T47D (cell line): ENCODE measurements around the gene HSPG2.
A peak's percentile ranks its signal among the peaks of the same experiment; 100 is the strongest.
"Not testable (repeated sequence)": the region's sequence is repeated elsewhere in the genome, so short reads cannot be mapped to it uniquely, and the experiment has no call there.

Experiments
- DNase-seq, 2 experiments: peaks; one replicate each; pipeline versions ENCODE4 v3.0.0 to v3.0.0-alpha.2; 2011 to 2012; ENCODE audit warnings: low read depth in 1 of 2, low spot score in 1 of 2
- JUND ChIP-seq: IDR thresholded peaks from 2 replicates; pipeline ENCODE4 v1.6.1; 2012; ENCODE audit warnings: low read depth
- in situ Hi-C: cut with HindIII; loops from 2 replicates; pipeline ENCODE4 v1.10.0; 2016; ENCODE audit warnings: low sequenced_read_pairs, low pct_unique_long_range_greater_than_20kb

HSPG2 gene

DNA sequence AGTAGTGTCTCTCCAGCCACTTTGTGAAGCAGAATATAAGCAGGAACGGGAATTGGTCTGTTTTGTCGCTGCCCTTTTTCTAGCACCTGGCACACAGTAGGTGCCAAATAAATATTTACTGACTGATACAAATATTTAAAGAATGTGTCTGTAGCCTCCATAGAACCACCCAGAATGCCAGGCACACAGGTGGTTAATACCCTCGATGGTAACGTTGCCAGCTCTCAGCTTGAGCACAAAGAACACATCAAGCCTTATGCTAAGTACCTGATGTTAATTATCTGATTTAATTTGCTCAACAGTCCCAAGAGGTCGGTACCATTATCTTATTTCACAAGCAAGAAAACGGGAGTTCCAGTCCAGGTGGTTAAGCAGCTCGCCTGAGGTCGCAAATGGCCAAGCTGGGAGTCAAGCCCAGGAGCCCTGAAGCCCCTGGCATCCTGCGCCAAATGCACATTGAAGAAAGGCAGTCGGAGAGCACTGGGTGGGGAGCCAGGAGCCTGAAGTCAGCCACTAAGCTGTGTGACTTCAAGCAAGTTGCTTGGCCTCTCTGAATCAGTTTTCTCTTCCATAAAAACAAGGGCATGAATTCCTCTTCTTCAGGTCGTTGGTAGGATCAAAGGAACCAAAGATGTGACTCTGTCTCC lies 26.4 kb downstream of the HSPG2 start:
- DNase-seq, result peak in 1 of 2 experiments; percentile 51
- in situ Hi-C loops, result no loop called here
- TF ChIP-seq JUND, result no peak

DNA sequence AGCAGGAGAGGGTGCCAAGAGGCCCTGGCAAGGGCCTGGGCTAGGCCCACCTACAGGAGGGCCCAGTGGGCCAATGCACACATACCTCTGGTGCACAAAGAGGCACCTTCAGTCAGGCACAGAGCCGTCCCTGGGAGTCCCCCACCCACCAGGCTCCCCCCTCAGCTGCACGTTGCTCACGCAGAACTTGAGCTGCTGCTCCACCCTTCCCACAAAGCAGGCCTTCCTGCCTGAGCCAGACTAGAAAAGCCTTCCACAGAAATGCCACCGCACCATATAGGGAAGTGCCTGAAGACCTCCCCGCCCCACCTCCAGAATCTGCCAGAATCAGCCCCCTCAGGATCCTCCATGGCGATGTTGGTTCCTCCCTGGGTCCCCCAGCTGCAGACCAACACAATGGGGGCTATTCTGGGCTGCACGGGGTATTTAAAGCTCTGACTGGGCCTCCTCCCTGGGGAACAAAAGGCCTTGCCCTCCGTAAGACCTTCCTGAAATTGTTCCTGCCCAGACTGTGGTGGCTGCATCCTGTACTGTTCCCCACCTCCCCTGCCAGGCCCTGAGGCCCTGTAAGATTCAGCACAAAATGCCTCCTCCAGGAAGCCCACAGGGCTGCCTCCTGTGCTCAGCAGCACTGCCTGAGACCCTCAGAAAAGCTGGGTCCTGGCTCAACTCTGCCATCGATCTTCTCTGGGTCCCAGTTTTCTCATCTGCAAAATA lies 27.2 kb downstream of the HSPG2 start:
- DNase-seq, result no peak
- in situ Hi-C loops, result no loop called here
- TF ChIP-seq JUND, result no peak

DNA sequence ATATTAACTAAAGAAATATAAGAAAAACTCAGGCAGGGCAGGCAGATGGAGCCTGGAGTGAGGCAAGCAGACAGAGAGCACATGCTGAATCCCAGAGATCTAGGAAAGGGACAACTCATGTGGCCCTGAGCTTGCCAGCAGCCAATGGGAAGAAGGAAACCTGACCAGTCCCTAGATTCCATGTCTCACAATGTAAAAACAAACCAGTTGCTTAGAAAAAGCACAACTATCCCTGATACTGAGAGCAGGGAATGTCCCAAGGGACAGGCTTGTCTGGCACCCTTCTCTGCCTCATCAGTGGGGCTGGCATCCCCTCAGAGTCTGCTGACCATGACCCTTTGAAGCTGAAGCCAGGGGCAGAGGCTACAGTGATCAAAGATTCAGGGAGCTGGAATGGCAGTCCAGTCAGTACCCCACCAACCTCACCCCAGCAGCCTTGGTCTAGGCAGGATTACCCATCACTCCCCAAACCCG lies 27.8 kb downstream of the HSPG2 start:
- no peak for TF ChIP-seq JUND
- no peak for DNase-seq
- in situ Hi-C loops, result no loop called here

DNA sequence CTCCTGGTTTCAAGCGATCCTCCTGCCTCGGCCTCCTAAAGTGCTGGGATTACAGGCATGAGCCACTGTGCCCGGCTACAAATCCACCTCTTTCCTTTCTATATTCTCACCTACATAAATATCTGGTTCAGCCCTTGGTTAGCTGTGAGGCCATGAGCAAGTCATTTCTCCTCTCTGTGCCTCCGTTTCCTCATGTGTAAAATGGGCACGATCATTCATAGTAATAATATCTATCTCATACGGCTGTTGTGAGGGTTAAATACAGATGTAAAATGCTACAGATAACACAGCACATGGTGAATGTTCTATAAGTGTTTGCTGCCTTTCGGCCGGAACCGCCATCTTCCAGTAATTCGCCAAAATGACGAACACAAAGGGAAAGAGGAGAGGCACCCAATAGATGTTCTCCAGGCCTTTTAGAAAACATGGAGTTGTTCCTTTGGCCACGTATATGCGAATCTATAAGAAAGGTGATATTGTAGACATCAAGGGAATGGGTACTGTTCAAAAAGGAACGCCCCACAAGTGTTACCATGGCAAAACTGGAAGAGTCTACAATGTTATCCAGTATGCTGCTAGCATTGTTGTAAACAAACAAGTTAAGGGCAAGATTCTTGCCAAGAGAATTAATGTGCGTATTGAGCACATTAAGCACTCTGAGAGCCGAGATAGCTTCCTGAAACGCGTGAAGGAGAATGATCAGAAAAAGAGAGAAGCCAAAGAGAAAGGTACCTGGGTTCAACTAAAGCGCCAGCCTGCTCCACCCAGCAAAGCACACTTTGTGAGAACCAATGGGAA lies 29.2 kb downstream of the HSPG2 start:
- in situ Hi-C loops, DNase-seq: not testable (repeated sequence)

DNA sequence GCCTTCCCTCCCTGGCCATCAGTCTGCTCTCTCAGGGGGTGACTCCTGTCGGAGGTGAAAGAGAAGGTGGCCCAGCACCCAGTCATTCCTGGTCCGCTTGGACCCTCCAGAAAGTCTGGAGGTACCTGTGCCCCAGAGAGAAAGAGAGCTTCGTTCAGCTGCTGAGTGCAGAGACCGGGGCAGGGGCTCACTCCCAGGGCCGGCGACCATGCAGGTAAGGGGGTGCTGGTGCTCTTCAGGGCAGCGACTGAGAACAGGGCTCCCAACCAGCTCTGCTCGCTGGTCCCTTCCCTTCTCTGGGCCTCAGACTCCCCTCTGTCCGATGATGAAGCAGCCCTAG lies 30.1 kb downstream of the HSPG2 start:
- in situ Hi-C loops, result no loop called here
- no peak for TF ChIP-seq JUND
- no peak for DNase-seq

DNA sequence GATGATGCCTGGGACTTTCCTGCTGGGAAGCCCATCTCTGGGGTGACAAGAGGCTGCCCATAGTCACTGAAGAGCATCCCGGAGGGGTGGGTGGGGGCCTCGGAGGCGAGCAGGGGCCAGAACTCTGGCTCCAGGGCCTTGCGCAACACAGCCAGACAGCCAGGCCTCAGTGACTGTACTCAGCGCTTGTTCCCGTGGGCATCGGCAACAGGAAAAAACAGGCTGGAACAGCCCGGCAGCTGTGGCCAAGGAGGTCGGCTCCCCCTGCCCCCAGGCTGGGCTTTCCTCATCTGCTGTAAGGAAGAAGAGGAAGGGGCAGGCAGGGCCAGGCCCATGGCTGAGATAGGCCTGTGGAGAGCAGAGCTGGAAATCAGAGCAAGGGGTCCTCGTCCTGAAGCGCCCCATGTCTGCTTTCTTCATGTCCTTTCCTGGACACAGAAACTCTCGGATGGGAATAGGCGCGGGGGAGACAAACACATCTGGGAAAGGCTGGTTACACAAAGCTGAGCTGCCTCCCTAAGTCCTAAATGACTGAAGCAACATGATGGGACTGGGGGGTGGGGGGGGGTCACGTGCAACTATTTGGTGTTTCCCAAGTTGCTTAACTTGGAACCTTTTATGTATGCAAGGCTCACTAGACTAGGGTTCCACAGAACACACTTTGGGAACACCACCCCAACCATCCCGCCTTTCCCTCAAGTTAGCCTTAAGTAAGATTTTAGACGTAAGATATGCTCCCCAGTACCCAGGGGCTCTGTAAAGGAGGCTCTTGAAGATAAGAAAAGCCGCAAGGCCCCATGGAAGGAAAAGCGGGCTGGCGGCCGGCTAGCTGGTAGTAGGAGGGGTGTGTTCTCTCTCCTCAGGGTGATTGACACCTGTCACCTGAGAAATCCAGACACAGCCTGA lies 30.7 kb downstream of the HSPG2 start:
- in situ Hi-C loops, result no loop called here
- DNase-seq, result no peak
- no peak for TF ChIP-seq JUND

DNA sequence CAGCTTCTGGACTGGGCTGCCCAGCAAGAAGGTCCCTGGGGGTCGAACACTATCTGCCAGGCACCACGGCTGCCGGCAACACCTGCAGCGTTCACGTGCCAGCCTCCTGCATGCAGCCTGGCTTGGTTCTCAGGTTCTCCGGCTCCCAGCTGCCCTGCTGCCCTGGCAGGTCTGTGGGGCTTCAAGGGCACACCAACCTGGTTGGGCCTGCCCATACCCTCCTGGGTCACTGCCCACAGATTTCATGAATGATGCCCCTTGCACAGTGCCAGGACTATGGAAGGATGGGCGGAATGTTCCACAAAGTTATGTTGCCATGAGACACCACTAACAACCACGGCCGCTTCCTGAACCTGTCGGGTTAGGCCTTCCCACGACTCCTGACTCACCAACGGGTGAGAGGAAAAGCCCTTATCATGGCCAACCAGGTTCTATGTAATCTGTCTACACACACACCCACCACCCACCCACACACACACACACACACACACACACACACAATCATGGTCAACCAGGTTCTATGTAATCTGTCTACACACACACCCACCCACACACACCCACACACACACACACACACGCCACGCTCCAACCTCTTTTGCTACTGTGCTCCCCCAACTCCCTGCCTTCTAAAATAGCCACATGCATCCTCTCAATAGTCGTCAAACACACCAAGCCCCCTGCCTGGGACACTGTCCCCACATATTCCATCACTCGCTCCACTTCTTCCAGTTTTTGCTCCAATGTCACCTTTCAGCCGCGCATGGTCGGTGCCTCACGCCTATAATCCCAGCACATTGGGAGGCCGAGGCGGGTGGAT lies 32.2 kb downstream of the HSPG2 start:
- in situ Hi-C loops, result no loop called here
- no peak for TF ChIP-seq JUND
- DNase-seq, result peak in 1 of 2 experiments; percentile 63

DNA sequence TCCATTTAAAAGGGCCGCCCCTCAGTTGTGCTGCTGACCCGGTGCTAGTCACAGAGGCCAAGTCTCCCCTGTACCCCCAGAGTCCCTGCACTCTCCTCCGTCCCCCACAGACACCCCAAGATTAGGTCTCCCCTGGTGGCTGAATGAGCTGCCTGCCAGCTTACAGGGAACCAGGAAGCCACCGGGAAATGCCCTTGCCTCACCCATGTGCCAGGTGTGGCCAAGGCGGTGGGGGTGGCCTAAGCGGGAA lies 32.7 kb downstream of the HSPG2 start:
- DNase-seq, result no peak
- no peak for TF ChIP-seq JUND
- in situ Hi-C loops, result no loop called here

DNA sequence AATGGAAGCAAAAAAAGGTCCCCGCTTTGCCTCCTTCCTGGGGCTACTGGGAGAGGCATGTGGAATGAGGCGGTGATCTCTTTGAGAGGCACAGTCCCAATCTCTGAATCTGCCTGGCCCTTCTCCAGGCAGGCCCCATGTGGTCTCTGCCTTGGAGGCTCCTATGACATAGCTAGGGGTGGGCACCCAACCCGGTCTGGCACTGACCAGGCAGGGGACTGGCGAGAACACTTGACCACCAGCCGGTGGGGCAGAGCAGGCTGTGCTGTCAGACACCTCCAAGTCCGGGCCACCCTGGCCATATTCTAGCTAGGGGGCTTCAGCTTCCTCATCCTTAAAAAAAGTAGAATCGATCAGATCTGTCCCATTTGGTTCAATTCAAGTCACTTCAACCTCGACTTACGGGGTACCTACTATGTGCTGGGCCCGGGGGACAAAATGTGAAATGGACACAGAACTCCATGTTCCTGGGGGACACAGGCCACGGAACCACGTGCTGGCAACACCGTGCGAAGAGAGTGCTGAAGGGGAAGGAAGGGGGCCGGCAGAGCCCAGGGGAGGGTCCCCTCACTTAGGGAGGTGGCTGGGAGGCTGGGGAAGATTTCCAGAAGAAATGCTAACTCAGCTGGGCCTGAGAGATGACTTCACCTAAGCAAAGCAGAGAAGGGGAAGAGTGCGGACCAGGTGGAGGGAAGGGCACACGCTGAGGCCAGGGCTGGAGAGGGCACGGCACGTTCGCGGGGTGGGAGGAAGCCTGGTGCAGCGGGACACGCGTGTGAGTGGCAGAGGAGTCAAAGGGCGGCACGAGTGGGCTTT lies 33.3 kb downstream of the HSPG2 start:
- in situ Hi-C loops, result no loop called here
- no peak for TF ChIP-seq JUND
- no peak for DNase-seq

DNA sequence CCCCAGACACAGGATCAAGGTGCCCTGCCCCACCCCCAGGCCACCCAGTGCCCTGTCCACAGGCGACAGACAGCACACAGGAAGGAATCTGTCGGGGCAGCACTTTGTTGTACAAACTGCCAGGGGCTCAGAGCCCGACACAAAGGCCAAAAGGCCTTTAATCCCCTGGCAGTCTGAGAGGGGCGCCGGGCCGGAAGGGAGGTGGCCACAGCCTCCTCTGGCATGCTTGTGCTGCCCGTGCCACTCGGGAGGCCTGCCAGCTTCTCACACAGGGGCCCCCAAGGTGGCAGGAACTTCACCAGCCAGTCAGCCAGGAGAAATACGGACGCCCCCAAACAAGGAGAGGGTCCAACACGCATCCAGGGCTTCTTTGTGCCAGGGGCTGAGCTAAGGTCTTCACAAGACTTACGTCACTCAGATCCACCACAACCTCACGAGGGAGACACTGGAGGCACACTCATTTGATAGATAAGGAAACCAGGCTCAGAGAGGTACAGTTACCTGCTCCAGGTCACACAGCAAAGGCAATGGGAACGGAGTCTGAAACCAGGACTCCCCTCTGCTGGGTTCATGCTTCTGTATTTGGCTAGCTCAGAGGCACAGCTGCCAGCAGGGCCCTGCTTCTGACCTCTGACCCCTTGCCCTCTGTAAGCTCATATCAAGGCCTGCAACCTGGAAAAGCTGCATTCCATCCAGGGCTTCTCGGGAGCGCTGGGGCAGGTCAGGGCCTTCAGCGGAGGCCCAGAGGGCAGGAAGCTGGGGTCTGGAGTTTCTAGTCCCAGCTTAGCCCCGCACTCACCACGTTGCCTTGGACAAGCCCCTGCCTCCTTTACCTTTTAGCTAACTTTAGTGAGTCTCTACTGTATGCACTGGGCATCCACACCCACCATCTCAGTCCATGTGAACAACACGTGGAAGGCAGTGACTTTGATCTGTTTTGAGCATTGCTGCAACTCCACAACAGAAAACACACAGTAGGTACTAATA lies 34.8 kb downstream of the HSPG2 start:
- DNase-seq, result no peak
- TF ChIP-seq JUND, result no peak
- in situ Hi-C loops, result no loop called here
